Measurements from ENCODE around the gene LMAN2. TPM values are rescaled to one million over a fixed set of nuclear protein-coding genes. Genes with fewer than 3 reads are reported as not detected.
"Not testable (repeated sequence)": the region's sequence is repeated elsewhere in the genome, so short reads cannot be mapped to it uniquely, and the experiment has no call there.

Gene LMAN2
- polyA plus RNA-seq, 2 donors: 84.0 to 190 TPM

- Histone ChIP-seq H3K4me3 (ENCODE audit: low read depth in 1 of 2, low read length in 2 of 2) (peak overlapping the region; percentile 46), H3K9me3 (ENCODE audit: control insufficient read depth in 2 of 2, insufficient read depth in 1 of 2, low read depth in 1 of 2, low read length in 1 of 2) (peaks cover 0 to 3% of the 10 kb centered on the region in 2 donors)
Observed at GRCh38 chr5:177311392-177311722, 40.1 kb downstream of the LMAN2 start.

DNA sequence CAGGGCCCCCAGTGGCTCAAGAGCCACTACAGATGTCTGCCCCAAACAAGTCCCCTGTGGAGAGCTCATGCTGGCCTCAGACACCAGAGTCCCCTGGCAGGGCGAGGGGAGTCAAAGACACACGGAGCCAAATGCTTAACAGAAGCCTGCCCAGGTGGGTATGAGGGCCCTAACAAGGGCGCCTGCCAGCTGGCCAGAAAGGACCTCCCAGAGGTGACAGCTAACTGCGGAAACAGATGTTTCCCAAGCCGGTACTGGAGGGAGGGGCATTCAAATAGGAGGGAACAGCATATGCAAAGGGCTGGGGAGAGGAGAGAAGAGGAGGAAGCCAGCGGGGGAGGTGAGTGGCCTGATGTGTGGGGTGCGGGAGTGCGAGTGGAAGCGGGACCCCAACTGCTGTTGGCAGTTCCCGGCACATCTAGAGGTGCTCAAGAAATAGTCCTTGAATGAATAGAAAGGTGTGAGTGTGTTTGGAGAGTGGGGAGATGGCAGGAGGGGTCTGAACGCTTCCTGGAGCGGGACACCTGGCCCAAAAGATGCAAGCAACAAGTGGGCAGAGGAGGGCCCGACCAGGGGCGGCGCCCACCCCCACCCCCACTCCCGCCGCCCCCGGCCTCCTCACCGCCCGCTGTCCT is 40.6 kb downstream of the LMAN2 start:
- Histone ChIP-seq H3K27ac (ENCODE audit: low read depth in 2 of 2, low read length in 1 of 2) (no peak overlapping the region), H3K36me3 (ENCODE audit: control insufficient read depth in 2 of 2, insufficient read depth in 2 of 2, low read length in 1 of 2) (peaks cover 0 to 11% of the 10 kb centered on the region in 2 donors), H3K9me3 (ENCODE audit: control insufficient read depth in 2 of 2, insufficient read depth in 1 of 2, low read depth in 1 of 2, low read length in 1 of 2) (peaks cover 0 to 3% of the 10 kb centered on the region in 2 donors), H3K27me3 (ENCODE audit: control insufficient read depth in 1 of 2, insufficient read depth in 2 of 2, low read length in 2 of 2) (no peaks in the 10 kb centered on the region), H3K4me3 (ENCODE audit: low read depth in 1 of 2, low read length in 2 of 2) (peak overlapping the region; percentile 46), H3K4me1 (ENCODE audit: control insufficient read depth in 2 of 2, insufficient read depth in 2 of 2, low read length in 1 of 2) (peaks cover 14 to 15% of the 10 kb centered on the region in 2 donors)
- 15 to 16% methylated on average over 20 of the region's 20 CpGs for WGBS, 2 donors

More at GRCh38 chr5:177311392-177311722, 40.1 kb downstream of the LMAN2 start:
- Histone ChIP-seq H3K4me1 (ENCODE audit: control insufficient read depth in 2 of 2, insufficient read depth in 2 of 2, low read length in 1 of 2) (peaks cover 14 to 15% of the 10 kb centered on the region in 2 donors), H3K27me3 (ENCODE audit: control insufficient read depth in 1 of 2, insufficient read depth in 2 of 2, low read length in 2 of 2) (no peaks in the 10 kb centered on the region), H3K36me3 (ENCODE audit: control insufficient read depth in 2 of 2, insufficient read depth in 2 of 2, low read length in 1 of 2) (peaks cover 0 to 11% of the 10 kb centered on the region in 2 donors), H3K27ac (ENCODE audit: low read depth in 2 of 2, low read length in 1 of 2) (no peak overlapping the region)
- WGBS, 2 donors: 3% methylated on average over 19 to 23 of the region's 23 CpGs

- 85 to 89% methylated on average over 13 of the region's 13 CpGs for WGBS, 2 donors
- H3K36me3 ChIP-seq (ENCODE audit: control insufficient read depth in 2 of 2, insufficient read depth in 2 of 2, low read length in 1 of 2): peaks cover 0 to 13% of the 10 kb centered on the region in 2 donors
- H3K9me3 ChIP-seq (ENCODE audit: control insufficient read depth in 2 of 2, insufficient read depth in 1 of 2, low read depth in 1 of 2, low read length in 1 of 2): peaks cover 0 to 3% of the 10 kb centered on the region in 2 donors
- H3K27ac ChIP-seq (ENCODE audit: low read depth in 2 of 2, low read length in 1 of 2): no peak overlapping the region
- no peaks in the 10 kb centered on the region for H3K27me3 ChIP-seq (ENCODE audit: control insufficient read depth in 1 of 2, insufficient read depth in 2 of 2, low read length in 2 of 2)
- H3K4me3 ChIP-seq (ENCODE audit: low read depth in 1 of 2, low read length in 2 of 2): no peak overlapping the region
- H3K4me1 ChIP-seq (ENCODE audit: control insufficient read depth in 2 of 2, insufficient read depth in 2 of 2, low read length in 1 of 2): peaks cover 14 to 15% of the 10 kb centered on the region in 2 donors
Observed at GRCh38 chr5:177310332-177310731, 41.1 kb downstream of the LMAN2 start.

DNA sequence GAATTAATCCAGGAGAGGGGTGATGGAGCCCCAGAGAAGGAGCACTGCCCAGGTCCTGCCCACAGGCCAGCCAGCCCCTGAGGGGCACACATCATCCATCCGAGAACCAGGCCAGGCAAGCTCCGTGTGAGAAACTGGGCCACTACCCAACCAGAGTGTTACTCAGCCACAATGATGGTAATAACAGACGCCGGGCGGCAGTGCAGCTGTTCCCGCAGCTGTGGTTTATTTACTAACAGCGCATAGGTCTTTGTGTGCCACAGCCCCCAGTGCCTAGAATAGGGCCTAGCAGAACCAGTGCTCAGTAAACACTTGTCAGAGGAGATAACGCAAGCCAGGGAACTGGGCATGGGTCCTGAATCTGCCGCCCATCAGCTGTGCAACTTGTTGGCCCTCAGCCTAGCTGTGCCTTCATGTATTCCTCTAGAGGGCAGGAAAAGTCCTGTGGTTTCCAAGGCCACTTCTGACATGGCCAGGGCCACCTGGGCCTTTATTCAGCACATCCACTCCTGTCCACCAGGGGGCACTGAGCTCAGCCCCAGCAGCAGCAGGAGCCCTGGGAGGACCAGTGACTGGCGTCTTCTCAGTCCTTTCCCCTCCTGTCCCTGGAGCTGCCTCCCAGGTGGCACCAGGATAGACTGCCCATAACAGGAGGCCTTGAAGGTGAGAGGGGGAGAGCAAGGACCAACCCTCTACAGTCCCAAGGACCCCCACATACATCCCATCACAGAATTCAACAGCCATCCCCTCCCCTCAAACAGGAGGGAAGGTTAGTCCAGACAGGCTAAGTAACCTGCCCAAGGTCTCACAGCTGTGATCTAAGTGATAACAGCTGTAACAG is 41.9 kb downstream of the LMAN2 start:
- no peak overlapping the region for H3K27ac ChIP-seq (ENCODE audit: low read depth in 2 of 2, low read length in 1 of 2)

DNA sequence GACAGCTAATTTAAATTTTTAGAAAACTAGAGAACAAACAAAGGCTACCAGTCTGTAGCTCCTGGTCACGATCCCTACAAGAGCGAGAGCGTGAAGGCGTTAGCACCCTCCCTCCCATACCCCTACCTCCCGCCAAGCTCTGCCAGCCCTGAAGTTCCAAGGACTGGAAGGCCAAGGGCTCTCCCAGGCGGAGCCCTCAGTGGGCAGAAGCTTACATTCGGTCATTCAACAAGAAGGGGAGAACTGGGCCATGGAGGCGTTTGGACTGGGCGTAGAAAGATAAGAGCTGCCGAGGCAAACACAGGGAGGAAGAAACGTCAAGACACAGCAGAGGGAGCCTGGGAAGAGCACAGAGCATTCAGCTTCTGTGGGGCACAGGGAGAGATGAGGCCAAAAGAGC is 42.7 kb downstream of the LMAN2 start:
- Histone ChIP-seq H3K4me1 (ENCODE audit: control insufficient read depth in 2 of 2, insufficient read depth in 2 of 2, low read length in 1 of 2) (peaks cover 14 to 15% of the 10 kb centered on the region in 2 donors), H3K27ac (ENCODE audit: low read depth in 2 of 2, low read length in 1 of 2) (peak overlapping the region in 1 of 2 donors; percentile 13), H3K27me3 (ENCODE audit: control insufficient read depth in 1 of 2, insufficient read depth in 2 of 2, low read length in 2 of 2) (no peaks in the 10 kb centered on the region), H3K36me3 (ENCODE audit: control insufficient read depth in 2 of 2, insufficient read depth in 2 of 2, low read length in 1 of 2) (peaks cover 0 to 11% of the 10 kb centered on the region in 2 donors), H3K9me3 (ENCODE audit: control insufficient read depth in 2 of 2, insufficient read depth in 1 of 2, low read depth in 1 of 2, low read length in 1 of 2) (no peaks in the 10 kb centered on the region), H3K4me3 (ENCODE audit: low read depth in 1 of 2, low read length in 2 of 2) (no peak overlapping the region)
- WGBS, 2 donors: 87 to 88% methylated on average over 11 of the region's 11 CpGs

More for the DNA sequence above, 41.9 kb downstream of the LMAN2 start:
- H3K4me3 ChIP-seq (ENCODE audit: low read depth in 1 of 2, low read length in 2 of 2): no peak overlapping the region
- peaks cover 14 to 15% of the 10 kb centered on the region in 2 donors for H3K4me1 ChIP-seq (ENCODE audit: control insufficient read depth in 2 of 2, insufficient read depth in 2 of 2, low read length in 1 of 2)
- no peaks in the 10 kb centered on the region for H3K27me3 ChIP-seq (ENCODE audit: control insufficient read depth in 1 of 2, insufficient read depth in 2 of 2, low read length in 2 of 2)
- 48 to 60% methylated on average over 10 of the region's 10 CpGs for WGBS, 2 donors
- H3K9me3 ChIP-seq (ENCODE audit: control insufficient read depth in 2 of 2, insufficient read depth in 1 of 2, low read depth in 1 of 2, low read length in 1 of 2): no peaks in the 10 kb centered on the region
- peaks cover 0 to 11% of the 10 kb centered on the region in 2 donors for H3K36me3 ChIP-seq (ENCODE audit: control insufficient read depth in 2 of 2, insufficient read depth in 2 of 2, low read length in 1 of 2)

DNA sequence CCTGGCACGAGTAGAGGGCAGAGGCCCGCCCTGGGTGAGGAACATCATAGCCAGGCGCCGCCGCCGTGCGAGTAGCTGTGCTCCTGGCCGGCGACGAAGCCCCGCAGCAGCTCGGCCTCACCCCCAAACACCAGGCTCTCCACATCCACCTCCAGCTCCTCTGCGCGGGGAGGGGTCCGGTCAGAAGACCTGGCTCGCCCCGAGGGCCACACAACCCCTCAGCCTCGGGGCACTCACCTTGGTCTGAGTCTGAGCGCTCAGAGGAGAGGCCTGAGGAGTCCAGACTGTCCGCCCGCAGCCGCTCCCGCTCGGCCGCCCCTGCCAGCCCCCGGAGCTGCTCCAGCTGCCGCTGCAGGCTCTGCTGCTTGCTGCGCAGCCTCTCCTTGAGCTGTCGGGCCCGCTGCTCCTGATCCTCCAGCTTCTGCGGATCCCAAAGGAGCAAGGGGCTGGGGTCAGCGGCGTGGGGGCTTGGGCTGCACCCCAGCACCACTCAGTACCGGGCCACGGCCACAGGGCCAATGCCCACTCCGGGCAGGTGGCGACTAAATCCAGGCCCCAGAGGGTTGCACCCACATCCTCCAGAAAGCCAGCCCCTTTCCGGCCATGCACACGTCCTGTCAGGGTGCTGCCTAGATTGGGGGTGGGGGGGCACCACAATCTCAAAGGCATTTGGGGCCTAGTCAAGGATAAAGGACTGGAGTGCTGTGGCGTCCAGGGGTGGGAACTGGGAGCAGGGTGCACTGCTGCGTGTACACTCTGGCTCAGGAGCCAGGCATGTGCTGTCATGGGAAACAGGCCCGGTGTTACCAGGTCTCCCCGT is 43.7 kb downstream of the LMAN2 start:
- Histone ChIP-seq H3K36me3 (ENCODE audit: control insufficient read depth in 2 of 2, insufficient read depth in 2 of 2, low read length in 1 of 2) (peaks cover 0 to 11% of the 10 kb centered on the region in 2 donors), H3K27me3 (ENCODE audit: control insufficient read depth in 1 of 2, insufficient read depth in 2 of 2, low read length in 2 of 2) (no peaks in the 10 kb centered on the region), H3K27ac (ENCODE audit: low read depth in 2 of 2, low read length in 1 of 2) (peak overlapping the region in 1 of 2 donors; percentile 14), H3K9me3 (ENCODE audit: control insufficient read depth in 2 of 2, insufficient read depth in 1 of 2, low read depth in 1 of 2, low read length in 1 of 2) (no peaks in the 10 kb centered on the region), H3K4me3 (ENCODE audit: low read depth in 1 of 2, low read length in 2 of 2) (no peak overlapping the region), H3K4me1 (ENCODE audit: control insufficient read depth in 2 of 2, insufficient read depth in 2 of 2, low read length in 1 of 2) (peaks cover 12 to 14% of the 10 kb centered on the region in 2 donors)
- WGBS, 2 donors: 82 to 84% methylated on average over 43 of the region's 43 CpGs

GRCh38 chr5:177306674-177307543 is 44.6 kb downstream of the LMAN2 start:
- WGBS, 2 donors: 62 to 69% methylated on average over 15 of the region's 15 CpGs
- H3K4me3 ChIP-seq (ENCODE audit: low read depth in 1 of 2, low read length in 2 of 2): no peak overlapping the region
- H3K27ac ChIP-seq (ENCODE audit: low read depth in 2 of 2, low read length in 1 of 2): peak overlapping the region; percentile 14 to 80
- H3K9me3 ChIP-seq (ENCODE audit: control insufficient read depth in 2 of 2, insufficient read depth in 1 of 2, low read depth in 1 of 2, low read length in 1 of 2): no peaks in the 10 kb centered on the region
- H3K36me3 ChIP-seq (ENCODE audit: control insufficient read depth in 2 of 2, insufficient read depth in 2 of 2, low read length in 1 of 2): peaks cover 0 to 11% of the 10 kb centered on the region in 2 donors
- peaks cover 12 to 15% of the 10 kb centered on the region in 2 donors for H3K4me1 ChIP-seq (ENCODE audit: control insufficient read depth in 2 of 2, insufficient read depth in 2 of 2, low read length in 1 of 2)
- H3K27me3 ChIP-seq (ENCODE audit: control insufficient read depth in 1 of 2, insufficient read depth in 2 of 2, low read length in 2 of 2): no peaks in the 10 kb centered on the region

- H3K36me3 ChIP-seq (ENCODE audit: control insufficient read depth in 2 of 2, insufficient read depth in 2 of 2, low read length in 1 of 2): peaks cover 0 to 11% of the 10 kb centered on the region in 2 donors
- not testable (repeated sequence) for H3K4me3 ChIP-seq (ENCODE audit: low read depth in 1 of 2, low read length in 2 of 2); H3K9me3 ChIP-seq (ENCODE audit: control insufficient read depth in 2 of 2, insufficient read depth in 1 of 2, low read depth in 1 of 2, low read length in 1 of 2); H3K27me3 ChIP-seq (ENCODE audit: control insufficient read depth in 1 of 2, insufficient read depth in 2 of 2, low read length in 2 of 2)
- peak overlapping the region in 1 of 2 donors; percentile 80 for H3K27ac ChIP-seq (ENCODE audit: low read depth in 2 of 2, low read length in 1 of 2)
- 72 to 77% methylated on average over 11 of the region's 11 CpGs for WGBS, 2 donors
- H3K4me1 ChIP-seq (ENCODE audit: control insufficient read depth in 2 of 2, insufficient read depth in 2 of 2, low read length in 1 of 2): peaks cover 6 to 16% of the 10 kb centered on the region in 2 donors
Observed at GRCh38 chr5:177306103-177306640, 45.3 kb downstream of the LMAN2 start.
